HG02981 (cell line): ENCODE results near the gene FBXO21.
A peak's percentile ranks its signal among the peaks of the same experiment; 100 is the strongest.
"Not testable (repeated sequence)": the region's sequence is repeated elsewhere in the genome, so short reads cannot be mapped to it uniquely, and the experiment has no call there.

Experiments used
- ATAC-seq: cut with Tn5 transposase; IDR thresholded peaks from one replicate; pipeline ENCODE4 v1.9.1; 2021; ENCODE audit warnings: mild to moderate bottlenecking, moderate library complexity; ENCODE audit not compliant: unreplicated experiment

Gene FBXO21

GRCh38 chr12:117190210-117190781 is at the start of gene FBXO21:
FBXO21 (minus strand) TSS chr12:117190470; CDS start chr12:117190456, 14 bp downstream.
- peak; percentile 95 for ATAC-seq

DNA sequence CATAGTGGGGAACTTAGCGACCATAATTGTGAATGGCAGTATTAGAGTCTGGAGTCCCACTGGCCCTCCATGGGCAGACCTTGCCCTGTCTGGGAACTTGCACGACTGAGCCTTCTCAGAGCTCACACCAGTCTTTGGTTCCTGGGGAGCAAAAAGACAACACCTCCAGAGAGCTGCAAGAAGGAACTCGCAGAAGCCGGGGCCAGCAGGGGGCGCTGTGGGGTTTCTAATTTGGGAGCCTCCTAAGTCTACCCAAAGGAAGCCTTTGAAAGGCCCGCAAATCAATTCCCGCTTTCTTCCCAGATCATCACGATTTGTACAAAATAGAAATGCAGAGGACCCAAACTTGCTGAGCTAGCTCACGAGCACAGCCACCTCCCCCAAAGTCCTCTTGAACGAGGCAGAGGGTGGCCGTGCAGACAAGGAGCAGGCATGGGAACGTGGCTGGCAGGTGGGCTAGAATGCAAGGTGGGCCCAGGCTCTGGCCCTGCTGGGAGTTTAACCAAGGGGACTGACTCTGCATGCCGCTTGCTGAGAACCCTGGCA is 46.3 kb upstream of the FBXO21 start:
- ATAC-seq = no peak

DNA sequence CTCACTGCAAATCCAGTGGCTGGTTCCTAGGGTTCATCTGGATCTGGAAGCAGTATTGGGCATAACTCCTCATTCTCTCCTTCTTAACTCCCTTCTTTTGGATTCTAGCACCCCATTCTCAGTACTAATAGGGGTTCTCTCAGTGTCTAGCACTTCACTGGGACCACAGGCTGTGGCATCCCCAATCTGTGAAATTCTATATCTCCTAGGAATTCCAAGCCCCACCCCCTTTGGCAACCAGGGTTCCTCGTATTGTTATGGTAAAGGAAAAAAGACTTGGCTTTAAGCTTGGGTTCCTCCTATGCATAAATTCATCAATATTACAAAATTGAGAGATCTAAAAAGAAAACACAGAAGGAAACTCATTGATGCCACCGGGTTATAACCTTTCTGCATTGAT is 45.0 kb upstream of the FBXO21 start:
- no peak for ATAC-seq

DNA sequence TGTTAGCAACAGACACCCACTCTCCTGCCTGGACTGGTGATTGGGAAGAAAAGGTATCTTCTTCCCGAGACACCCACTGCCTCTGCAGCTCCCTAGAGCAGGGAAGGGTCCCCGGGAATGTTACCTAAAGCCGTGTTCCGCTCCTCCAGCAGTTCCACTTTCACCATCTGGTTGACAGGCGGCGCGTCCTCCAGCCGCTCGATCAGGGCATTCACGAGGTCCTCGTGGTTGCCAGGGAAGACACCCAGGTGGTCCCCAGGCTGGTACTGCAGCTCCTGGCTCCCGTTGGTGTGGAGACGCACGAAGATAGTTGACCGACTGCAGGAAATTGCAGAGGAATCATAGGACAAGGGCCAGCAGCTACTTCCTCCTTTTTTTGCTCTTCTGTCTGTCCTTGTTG is 44.2 kb upstream of the FBXO21 start:
- ATAC-seq = no peak

DNA sequence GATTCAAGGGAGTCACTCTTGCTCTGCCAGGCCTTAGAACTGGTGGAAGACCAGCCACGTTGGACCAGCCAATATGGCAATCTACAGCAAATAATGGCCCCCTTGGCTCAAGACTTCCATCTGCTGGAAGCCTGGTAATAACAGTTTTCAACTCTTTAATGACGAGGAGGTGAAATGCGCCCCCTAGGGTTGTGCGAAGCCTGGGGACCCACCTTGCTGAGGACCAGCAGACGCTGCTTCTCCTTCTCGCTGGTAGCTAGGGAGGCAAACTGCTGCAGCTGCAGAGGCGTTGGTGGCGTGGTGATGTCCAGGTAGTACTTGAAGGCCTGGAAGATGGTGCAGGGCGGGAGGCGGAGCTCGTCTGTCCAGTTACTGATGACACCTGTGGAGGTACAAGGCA is 41.5 kb upstream of the FBXO21 start:
- ATAC-seq = no peak

DNA sequence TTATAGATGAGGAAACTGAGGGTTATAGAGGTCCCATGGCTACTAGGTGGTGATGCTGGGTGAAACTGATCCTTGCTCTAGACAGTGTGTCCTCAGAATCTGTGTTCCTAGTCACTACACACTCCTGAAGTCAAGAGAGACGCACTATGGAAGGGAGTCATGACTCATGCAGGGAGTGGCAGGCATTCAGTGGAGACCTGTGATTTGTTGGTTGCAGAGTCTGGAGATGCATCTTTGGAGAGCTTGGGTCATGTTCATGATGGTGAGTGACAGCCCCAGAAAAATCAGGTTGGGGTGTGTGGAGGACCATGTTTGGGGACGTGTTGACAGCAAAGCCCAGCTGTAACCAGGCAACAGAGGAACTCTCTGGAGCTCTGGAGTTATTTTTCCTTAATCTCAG is 38.0 kb upstream of the FBXO21 start:
- no peak for ATAC-seq

GRCh38 chr12:117227000-117227653 is 36.9 kb upstream of the FBXO21 start:
- ATAC-seq = no peak

- no peak for ATAC-seq
Measured at GRCh38 chr12:117226505-117226904, 36.2 kb upstream of the FBXO21 start.

GRCh38 chr12:117225179-117225578 is 34.9 kb upstream of the FBXO21 start:
- ATAC-seq = no peak

DNA sequence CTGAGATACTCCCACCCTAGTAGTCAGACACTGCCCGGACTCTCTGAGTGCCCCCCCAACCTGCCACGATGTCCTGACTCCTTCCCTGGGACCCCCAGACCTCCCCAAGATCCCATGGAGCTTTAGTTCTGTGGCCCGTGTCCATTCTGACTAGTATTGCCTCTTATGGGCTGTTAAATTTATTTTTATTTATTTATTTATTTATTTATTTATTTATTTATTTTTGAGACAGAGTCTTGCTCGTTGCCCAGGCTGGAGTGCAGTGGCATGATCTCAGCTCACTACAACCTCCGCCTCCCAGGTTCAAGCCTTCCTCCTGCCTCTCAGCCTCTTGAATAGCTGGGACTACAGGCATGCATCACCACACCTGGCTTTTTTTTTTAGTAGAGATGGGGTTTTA is 30.7 kb upstream of the FBXO21 start:
- not testable (repeated sequence) for ATAC-seq

GRCh38 chr12:117218149-117218548 is 27.9 kb upstream of the FBXO21 start:
- ATAC-seq = no peak

DNA sequence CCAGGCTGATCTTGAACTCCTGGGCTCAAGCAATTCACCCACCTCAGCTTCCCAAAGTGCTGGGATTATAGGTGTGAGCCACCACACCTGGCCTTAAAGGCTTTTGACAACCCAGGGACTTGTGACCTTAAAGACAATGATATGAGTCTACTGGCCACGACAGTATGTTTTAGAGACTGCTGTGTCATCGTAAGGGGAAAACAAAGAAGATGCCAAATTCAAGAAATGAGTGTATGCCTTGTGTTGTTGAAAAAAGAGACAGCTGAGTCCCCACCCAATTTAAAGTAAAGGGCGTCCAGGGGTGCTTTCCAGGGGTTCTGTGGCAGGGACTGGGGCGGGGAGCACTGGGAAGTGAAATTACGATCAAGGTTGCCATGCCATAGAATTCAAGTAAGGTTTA is 26.4 kb upstream of the FBXO21 start:
- no peak for ATAC-seq

GRCh38 chr12:117214797-117215196 is 24.5 kb upstream of the FBXO21 start:
- no peak for ATAC-seq

DNA sequence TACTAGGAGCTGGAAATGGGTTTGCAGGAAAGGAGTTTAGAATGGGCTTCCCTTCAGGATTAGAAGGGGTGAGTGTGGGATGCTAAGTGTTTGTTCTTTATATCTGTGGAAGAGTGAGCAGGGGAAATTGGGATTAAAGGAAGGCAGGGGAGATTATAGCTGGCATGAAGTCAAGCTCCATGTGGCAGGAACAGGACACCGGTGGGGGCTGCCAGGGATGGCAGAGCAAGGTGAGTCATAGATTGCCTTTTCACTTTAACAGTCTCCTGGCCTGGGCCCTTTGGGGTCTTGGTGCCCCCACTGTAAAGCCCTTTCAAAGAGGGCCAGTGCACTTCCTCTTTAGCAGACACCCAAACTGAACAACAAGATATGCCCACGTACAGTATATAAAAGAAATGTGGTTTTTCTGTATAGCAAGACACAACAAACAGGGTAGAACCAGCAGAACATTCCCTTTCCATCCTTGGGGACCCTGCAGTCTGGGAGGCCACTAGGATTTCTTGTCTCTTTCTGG is 23.1 kb upstream of the FBXO21 start:
- ATAC-seq = no peak

GRCh38 chr12:117212563-117213190 is 22.4 kb upstream of the FBXO21 start:
- ATAC-seq = no peak

GRCh38 chr12:117210266-117210918 is 20.1 kb upstream of the FBXO21 start:
- ATAC-seq = no peak

DNA sequence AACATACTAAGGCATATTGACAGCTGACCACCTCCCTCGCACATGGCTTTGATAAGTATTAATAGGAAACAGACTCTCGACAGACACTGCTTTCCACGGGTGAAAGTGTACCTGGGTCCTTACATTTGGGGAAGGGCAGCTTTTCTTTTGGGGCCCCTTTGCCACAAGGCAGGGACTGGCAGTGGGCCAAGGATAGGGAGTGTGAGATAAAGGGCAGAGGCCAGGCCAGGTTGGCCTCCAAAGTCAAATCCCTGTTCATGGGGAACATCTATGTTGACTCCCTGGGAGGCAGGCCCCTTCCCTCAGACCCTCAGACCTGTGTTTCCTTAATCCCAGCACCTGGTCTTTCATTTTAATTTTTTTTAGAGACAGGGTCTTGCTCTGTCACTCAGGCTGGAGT is 19.4 kb upstream of the FBXO21 start:
- no peak for ATAC-seq

- no peak for ATAC-seq
Measured at GRCh38 chr12:117208811-117209455, 18.7 kb upstream of the FBXO21 start.

- ATAC-seq = no peak
Measured at GRCh38 chr12:117208206-117208605, 17.9 kb upstream of the FBXO21 start.

DNA sequence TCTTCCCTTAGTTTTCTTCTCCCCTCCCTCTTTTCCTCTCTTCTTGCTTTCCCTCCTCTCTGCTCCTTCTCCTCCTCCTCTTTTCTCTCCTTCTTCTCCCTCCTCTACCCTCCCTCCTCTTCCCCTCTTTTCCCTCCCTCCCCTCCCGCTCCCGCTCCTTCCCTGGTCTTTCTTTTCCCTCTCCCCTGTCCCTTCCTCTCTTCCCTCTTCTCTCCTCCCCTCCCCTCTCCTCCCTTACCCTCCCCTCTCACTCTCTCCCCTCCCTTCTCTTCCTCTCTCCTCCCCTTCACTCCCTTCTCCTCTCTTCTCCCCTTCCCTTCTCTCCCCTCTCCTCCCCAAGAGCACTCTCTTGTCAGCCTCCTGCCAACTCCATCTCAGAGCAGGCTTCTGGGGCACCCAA is 17.4 kb upstream of the FBXO21 start:
- ATAC-seq = no peak

- ATAC-seq = no peak
Measured at GRCh38 chr12:117202556-117202955, 12.3 kb upstream of the FBXO21 start.
